ENCODE results near the gene UBE2L5.

DNA sequence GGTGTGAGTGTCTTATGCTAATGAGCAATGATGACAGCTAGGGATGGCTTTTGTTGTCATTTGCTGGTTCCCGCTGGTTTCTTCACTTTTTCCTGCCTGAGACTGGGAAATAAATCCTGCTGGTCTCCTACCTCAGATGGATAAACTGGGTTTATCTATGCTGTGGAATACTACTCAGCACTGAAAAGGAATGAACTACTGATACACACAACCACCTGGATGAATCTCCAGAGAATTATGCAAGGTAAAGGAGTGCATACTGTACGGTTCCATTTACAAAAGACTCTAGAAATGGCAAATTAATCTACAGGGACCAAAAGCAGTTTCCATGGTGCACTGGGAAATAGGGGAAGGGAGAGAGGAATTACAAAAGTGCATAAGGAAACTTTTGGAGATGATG lies 41.2 kb upstream of the UBE2L5 start:
- no peak for TF ChIP-seq EZH2 (IDR thresholded peaks at IDR 0.05; ENCODE audit: insufficient read depth, low read length)
- TF ChIP-seq, protein P1, sequence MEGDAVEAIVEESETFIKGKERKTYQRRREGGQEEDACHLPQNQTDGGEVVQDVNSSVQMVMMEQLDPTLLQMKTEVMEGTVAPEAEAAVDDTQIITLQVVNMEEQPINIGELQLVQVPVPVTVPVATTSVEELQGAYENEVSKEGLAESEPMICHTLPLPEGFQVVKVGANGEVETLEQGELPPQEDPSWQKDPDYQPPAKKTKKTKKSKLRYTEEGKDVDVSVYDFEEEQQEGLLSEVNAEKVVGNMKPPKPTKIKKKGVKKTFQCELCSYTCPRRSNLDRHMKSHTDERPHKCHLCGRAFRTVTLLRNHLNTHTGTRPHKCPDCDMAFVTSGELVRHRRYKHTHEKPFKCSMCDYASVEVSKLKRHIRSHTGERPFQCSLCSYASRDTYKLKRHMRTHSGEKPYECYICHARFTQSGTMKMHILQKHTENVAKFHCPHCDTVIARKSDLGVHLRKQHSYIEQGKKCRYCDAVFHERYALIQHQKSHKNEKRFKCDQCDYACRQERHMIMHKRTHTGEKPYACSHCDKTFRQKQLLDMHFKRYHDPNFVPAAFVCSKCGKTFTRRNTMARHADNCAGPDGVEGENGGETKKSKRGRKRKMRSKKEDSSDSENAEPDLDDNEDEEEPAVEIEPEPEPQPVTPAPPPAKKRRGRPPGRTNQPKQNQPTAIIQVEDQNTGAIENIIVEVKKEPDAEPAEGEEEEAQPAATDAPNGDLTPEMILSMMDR (IDR thresholded peaks at IDR 0.05; ENCODE audit: insufficient read depth, low read depth, low read length) = no peak

Measured in astrocyte (in vitro differentiated cells and primary cell).